ENCODE results near the gene BLOC1S1. TPM values are rescaled to one million over a fixed set of nuclear protein-coding genes. Genes with fewer than 3 reads are reported as not detected.

BLOC1S1 gene
- total and polyA plus RNA-seq, 10 of the 15 experiments (the other 5 are each of a cell fraction or from before 2014, with no cell fraction given) = 126 to 285 (median 166) TPM

DNA sequence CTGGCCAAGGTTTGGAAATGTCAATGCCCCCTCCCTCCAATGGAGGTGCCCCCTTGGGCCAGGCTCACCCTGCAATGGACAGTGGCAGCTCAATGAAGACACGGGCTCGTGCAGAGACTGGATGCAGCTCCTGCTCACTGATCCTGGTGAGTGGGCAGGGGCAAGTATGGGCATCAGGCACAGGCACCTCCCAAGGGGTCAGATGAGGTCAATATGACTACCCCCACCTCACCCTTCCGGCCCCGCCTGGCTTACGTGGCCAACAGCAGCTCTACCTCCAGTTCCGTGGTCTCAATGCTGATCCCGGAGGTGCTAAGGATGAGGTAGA, 21.7 kb upstream of the BLOC1S1 start:
- FAIRE-seq (no peak), DNase-seq (ENCODE audit: low read depth, low spot score) (no peak), ATAC-seq (no peak)
- in situ Hi-C loops (cut with MboI) = no loop called here
- ChIA-PET CTCF (no interaction called here), RAD21 (ENCODE audit: unreplicated experiment) (no interaction called here), SMC1A (ENCODE audit: uncharacterized antibody, unreplicated experiment) (no interaction called here), POLR2A (no interaction called here)
- H3K9ac ChIP-seq (ENCODE audit: control insufficient read depth, insufficient read depth, low read length) = no peak overlapping the region
- no peak overlapping the region for H3K4me2 ChIP-seq (ENCODE audit: control insufficient read depth, insufficient read depth)
- no peaks in the 10 kb centered on the region for H3K79me2 ChIP-seq (ENCODE audit: control insufficient read depth, insufficient read depth, low read length)
- no peaks in the 10 kb centered on the region for H4K20me1 ChIP-seq (ENCODE audit: control insufficient read depth, insufficient read depth)
- no peaks in the 10 kb centered on the region for H3K4me1 ChIP-seq (ENCODE audit: control insufficient read depth, insufficient read depth, low read length)
- H3K27me3 ChIP-seq (replicated peaks in 1 of 2; ENCODE audit: control insufficient read depth in 2 of 2, insufficient read depth in 2 of 2, low read length in 1 of 2) = no peaks in the 10 kb centered on the region
- intact Hi-C loops (cut with micrococcal nuclease; ENCODE audit: unreplicated experiment) = no loop called here
- H3K9me3 ChIP-seq (replicated peaks; ENCODE audit: control insufficient read depth, insufficient read depth, low read length) = no peaks in the 10 kb centered on the region
- no TSS peak for BruUV-seq (replicated peaks)
- WGBS (ENCODE audit: insufficient coverage, insufficient replicate concordance, low lambda C conversion rate, missing lambda C conversion rate) = 87% methylated on average over 7 of the region's 7 CpGs
- H2AFZ ChIP-seq (ENCODE audit: control insufficient read depth, low read depth, low read length) = no peak overlapping the region
- no peak overlapping the region for H3K4me3 ChIP-seq
- no peaks in the 10 kb centered on the region for H3K36me3 ChIP-seq (ENCODE audit: control insufficient read depth in 2 of 2, insufficient read depth in 2 of 2, low read length in 1 of 2)
- TF ChIP-seq MYB (IDR thresholded peaks at IDR 0.05; ENCODE audit: borderline replicate concordance, low read depth, low read length) = no peak
- TF ChIP-seq STAT3 (IDR thresholded peaks at IDR 0.05; ENCODE audit: low read depth, low read length) = no peak
- no peak for TF ChIP-seq TCF3 (IDR thresholded peaks at IDR 0.05; ENCODE audit: borderline replicate concordance, insufficient read depth, low read depth, low read length)
- TF ChIP-seq, protein P1, sequence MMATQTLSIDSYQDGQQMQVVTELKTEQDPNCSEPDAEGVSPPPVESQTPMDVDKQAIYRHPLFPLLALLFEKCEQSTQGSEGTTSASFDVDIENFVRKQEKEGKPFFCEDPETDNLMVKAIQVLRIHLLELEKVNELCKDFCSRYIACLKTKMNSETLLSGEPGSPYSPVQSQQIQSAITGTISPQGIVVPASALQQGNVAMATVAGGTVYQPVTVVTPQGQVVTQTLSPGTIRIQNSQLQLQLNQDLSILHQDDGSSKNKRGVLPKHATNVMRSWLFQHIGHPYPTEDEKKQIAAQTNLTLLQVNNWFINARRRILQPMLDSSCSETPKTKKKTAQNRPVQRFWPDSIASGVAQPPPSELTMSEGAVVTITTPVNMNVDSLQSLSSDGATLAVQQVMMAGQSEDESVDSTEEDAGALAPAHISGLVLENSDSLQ (IDR thresholded peaks at IDR 0.05) = no peak
- no peak for TF ChIP-seq EP300 (IDR thresholded peaks at IDR 0.05; ENCODE audit: borderline replicate concordance in 1 of 2, control insufficient read depth in 1 of 2, low read depth in 2 of 2, low read length in 2 of 2)
- TF ChIP-seq MEF2B (IDR thresholded peaks at IDR 0.05; ENCODE audit: partially characterized antibody, poor library complexity, severe bottlenecking) = no peak
- TF ChIP-seq ZBED1 (IDR thresholded peaks at IDR 0.05; ENCODE audit: borderline replicate concordance) = no peak
- no peak for TF ChIP-seq ZNF207 (IDR thresholded peaks at IDR 0.05; ENCODE audit: borderline replicate concordance)
- TF ChIP-seq, protein P2, sequence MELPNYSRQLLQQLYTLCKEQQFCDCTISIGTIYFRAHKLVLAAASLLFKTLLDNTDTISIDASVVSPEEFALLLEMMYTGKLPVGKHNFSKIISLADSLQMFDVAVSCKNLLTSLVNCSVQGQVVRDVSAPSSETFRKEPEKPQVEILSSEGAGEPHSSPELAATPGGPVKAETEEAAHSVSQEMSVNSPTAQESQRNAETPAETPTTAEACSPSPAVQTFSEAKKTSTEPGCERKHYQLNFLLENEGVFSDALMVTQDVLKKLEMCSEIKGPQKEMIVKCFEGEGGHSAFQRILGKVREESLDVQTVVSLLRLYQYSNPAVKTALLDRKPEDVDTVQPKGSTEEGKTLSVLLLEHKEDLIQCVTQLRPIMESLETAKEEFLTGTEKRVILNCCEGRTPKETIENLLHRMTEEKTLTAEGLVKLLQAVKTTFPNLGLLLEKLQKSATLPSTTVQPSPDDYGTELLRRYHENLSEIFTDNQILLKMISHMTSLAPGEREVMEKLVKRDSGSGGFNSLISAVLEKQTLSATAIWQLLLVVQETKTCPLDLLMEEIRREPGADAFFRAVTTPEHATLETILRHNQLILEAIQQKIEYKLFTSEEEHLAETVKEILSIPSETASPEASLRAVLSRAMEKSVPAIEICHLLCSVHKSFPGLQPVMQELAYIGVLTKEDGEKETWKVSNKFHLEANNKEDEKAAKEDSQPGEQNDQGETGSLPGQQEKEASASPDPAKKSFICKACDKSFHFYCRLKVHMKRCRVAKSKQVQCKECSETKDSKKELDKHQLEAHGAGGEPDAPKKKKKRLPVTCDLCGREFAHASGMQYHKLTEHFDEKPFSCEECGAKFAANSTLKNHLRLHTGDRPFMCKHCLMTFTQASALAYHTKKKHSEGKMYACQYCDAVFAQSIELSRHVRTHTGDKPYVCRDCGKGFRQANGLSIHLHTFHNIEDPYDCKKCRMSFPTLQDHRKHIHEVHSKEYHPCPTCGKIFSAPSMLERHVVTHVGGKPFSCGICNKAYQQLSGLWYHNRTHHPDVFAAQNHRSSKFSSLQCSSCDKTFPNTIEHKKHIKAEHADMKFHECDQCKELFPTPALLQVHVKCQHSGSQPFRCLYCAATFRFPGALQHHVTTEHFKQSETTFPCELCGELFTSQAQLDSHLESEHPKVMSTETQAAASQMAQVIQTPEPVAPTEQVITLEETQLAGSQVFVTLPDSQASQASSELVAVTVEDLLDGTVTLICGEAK (IDR thresholded peaks at IDR 0.05; ENCODE audit: borderline replicate concordance) = no peak
- no peak for TF ChIP-seq IKZF1 (conservative IDR thresholded peaks at IDR 0.05)
- no peak for TF ChIP-seq SPI1 (IDR thresholded peaks at IDR 0.05; ENCODE audit: borderline replicate concordance, insufficient read depth, low read depth, low read length)
- TF ChIP-seq, protein P3, sequence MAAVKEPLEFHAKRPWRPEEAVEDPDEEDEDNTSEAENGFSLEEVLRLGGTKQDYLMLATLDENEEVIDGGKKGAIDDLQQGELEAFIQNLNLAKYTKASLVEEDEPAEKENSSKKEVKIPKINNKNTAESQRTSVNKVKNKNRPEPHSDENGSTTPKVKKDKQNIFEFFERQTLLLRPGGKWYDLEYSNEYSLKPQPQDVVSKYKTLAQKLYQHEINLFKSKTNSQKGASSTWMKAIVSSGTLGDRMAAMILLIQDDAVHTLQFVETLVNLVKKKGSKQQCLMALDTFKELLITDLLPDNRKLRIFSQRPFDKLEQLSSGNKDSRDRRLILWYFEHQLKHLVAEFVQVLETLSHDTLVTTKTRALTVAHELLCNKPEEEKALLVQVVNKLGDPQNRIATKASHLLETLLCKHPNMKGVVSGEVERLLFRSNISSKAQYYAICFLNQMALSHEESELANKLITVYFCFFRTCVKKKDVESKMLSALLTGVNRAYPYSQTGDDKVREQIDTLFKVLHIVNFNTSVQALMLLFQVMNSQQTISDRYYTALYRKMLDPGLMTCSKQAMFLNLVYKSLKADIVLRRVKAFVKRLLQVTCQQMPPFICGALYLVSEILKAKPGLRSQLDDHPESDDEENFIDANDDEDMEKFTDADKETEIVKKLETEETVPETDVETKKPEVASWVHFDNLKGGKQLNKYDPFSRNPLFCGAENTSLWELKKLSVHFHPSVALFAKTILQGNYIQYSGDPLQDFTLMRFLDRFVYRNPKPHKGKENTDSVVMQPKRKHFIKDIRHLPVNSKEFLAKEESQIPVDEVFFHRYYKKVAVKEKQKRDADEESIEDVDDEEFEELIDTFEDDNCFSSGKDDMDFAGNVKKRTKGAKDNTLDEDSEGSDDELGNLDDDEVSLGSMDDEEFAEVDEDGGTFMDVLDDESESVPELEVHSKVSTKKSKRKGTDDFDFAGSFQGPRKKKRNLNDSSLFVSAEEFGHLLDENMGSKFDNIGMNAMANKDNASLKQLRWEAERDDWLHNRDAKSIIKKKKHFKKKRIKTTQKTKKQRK (IDR thresholded peaks at IDR 0.05; ENCODE audit: low read depth, low read length) = no peak
- TF ChIP-seq JUNB (IDR thresholded peaks at IDR 0.05) = no peak
- no peak for TF ChIP-seq ZNF622 (IDR thresholded peaks at IDR 0.05)
- H3K27ac ChIP-seq (ENCODE audit: control insufficient read depth, insufficient read depth) = no peak overlapping the region

Data from GM12878 (cell line).